Fibroblast of lung (primary cell): ENCODE results near the gene ECI1. TPM values are rescaled to one million over a fixed set of nuclear protein-coding genes. Genes with fewer than 3 reads are reported as not detected.

Experiments
- DNase-seq, 2 donors: peaks; one replicate each; pipeline versions ENCODE4 v3.0.0 to v3.0.0-alpha.2; 2010; ENCODE audit warnings: low read depth in 2 of 2
- H2AFZ ChIP-seq: 2 replicates; pipeline ENCODE4 v1.5.1; 2012; ENCODE audit warnings: low read length, control low read depth, inconsistent platforms
- H3K27ac ChIP-seq: 2 replicates; pipeline ENCODE4 v1.5.1; 2011; ENCODE audit warnings: low read length, control low read depth; ENCODE audit not compliant: insufficient read depth
- H3K27me3 ChIP-seq: 2 replicates; pipeline ENCODE4 v1.5.1; 2011; ENCODE audit warnings: mild to moderate bottlenecking, low read length; ENCODE audit not compliant: control insufficient read depth, insufficient read depth
- H3K36me3 ChIP-seq: 2 replicates; pipeline ENCODE4 v1.5.1; 2011; ENCODE audit warnings: low read length; ENCODE audit not compliant: control insufficient read depth, insufficient read depth
- H3K4me1 ChIP-seq: 2 replicates; pipeline ENCODE4 v1.5.1; 2011; ENCODE audit warnings: low read length; ENCODE audit not compliant: control insufficient read depth, insufficient read depth; ENCODE audit errors: extremely low read depth
- H3K4me2 ChIP-seq: 2 replicates; pipeline ENCODE4 v1.5.1; 2011; ENCODE audit warnings: low read length, control low read depth; ENCODE audit not compliant: insufficient read depth; ENCODE audit errors: extremely low read depth
- H3K4me3 ChIP-seq, 4 experiments: fragments of 200-600 bp in 1 of 4; sonication (generic) in 1 of 4; replicated peaks in 1 of 4; 2 replicates each; pipeline ENCODE4 v1.5.1; 2011 to 2016; ENCODE audit warnings: low read length in 4 of 4, low read depth in 3 of 4, mild to moderate bottlenecking in 3 of 4, control low read depth in 2 of 4, inconsistent platforms in 1 of 4, mixed read lengths in 1 of 4; ENCODE audit not compliant: insufficient read depth in 1 of 4; ENCODE audit errors: control extremely low read depth in 1 of 4
- H3K79me2 ChIP-seq: 2 replicates; pipeline ENCODE4 v1.5.1; 2012; ENCODE audit warnings: mild to moderate bottlenecking, low read length, inconsistent platforms; ENCODE audit not compliant: control insufficient read depth, insufficient read depth
- H3K9ac ChIP-seq: 2 replicates; pipeline ENCODE4 v1.5.1; 2011; ENCODE audit warnings: mild to moderate bottlenecking, low read length, control low read depth; ENCODE audit not compliant: insufficient read depth
- H3K9me3 ChIP-seq: 2 replicates; pipeline ENCODE4 v1.5.1; 2012; ENCODE audit warnings: low read depth, low read length; ENCODE audit not compliant: control insufficient read depth, insufficient read depth
- H4K20me1 ChIP-seq: 2 replicates; pipeline ENCODE4 v1.5.1; 2011; ENCODE audit warnings: low read length; ENCODE audit not compliant: control insufficient read depth, insufficient read depth; ENCODE audit errors: extremely low read depth
- CTCF ChIP-seq, 2 donors: IDR thresholded peaks in 1 of 2; conservative IDR thresholded peaks in 1 of 2; 1 replicate in 1 of 2; 2 replicates in 1 of 2; pipeline ENCODE4 v1.5.1; 2011 to 2012; ENCODE audit warnings: low read length in 2 of 2, control low read depth in 1 of 2, inconsistent platforms in 1 of 2, low read depth in 1 of 2, mild to moderate bottlenecking in 1 of 2
- EZH2 ChIP-seq: IDR thresholded peaks from 2 replicates; pipeline ENCODE4 v1.5.1; 2012; ENCODE audit warnings: low read length, control low read depth, mild to moderate bottlenecking; ENCODE audit errors: missing control alignments
- polyA plus RNA-seq, 2 donors: library from polyadenylated mRNA; depleted of rRNA in 1 of 2; stranded (reverse) in 1 of 2; unstranded in 1 of 2; fragments of >200 nt; gene quantifications; 2 replicates each; pipeline ENCODE4 v1.2.1, GENCODE V29; 2011 to 2012; ENCODE audit warnings: missing spikeins in 1 of 2
- total RNA-seq: library from RNA; depleted of rRNA; stranded (reverse); fragments of >200 nt; gene quantifications from 2 replicates; pipeline ENCODE4 v1.2.1, GENCODE V29; 2014

ECI1 gene
- total and polyA plus RNA-seq, 2 donors (not counting 1 experiment from before 2014, with no cell fraction given), result 18.8 to 35.8 TPM

GRCh38 chr16:2273931-2274330, 22.5 kb upstream of the ECI1 start:
- Histone ChIP-seq H4K20me1 (no peaks in the 10 kb centered on the region), H3K4me3 (no peak overlapping the region), H3K4me1 (peaks cover 7% of the 10 kb centered on the region), H3K79me2 (peaks cover 16% of the 10 kb centered on the region), H3K4me2 (no peak overlapping the region), H3K27ac (no peak overlapping the region), H3K27me3 (no peaks in the 10 kb centered on the region), H3K36me3 (no peaks in the 10 kb centered on the region), H3K9me3 (no peaks in the 10 kb centered on the region), H2AFZ (no peak overlapping the region), H3K9ac (no peak overlapping the region)
- DNase-seq, result no peak
- TF ChIP-seq CTCF (conservative IDR thresholded peaks at IDR 0.05 in 1 of 2, IDR thresholded peaks at IDR 0.05 in 1 of 2; ENCODE audit: low read depth in 1 of 2, low read length in 2 of 2) (no peak), EZH2 (no peak)

DNA sequence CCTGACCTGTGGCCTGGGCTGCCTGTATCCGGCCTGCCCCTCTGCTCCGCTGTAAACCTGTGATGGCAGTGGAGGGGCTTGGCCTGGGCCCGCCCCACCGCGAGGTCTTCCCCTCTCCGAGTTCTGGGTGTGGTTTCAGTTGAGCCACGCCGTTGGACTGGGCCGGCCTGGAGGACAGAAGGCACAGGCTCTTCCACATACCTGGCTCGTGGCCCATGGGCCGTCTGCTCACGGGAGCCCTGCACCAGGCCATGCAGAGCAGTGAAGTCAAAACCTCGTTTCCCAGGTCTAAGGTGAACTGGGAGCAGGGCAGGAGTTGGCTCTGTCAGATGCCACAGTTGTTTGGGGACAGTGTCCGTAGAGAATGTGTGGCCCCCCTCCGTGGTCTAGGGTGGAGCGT, 22.1 kb upstream of the ECI1 start:
- H3K27me3 ChIP-seq, result no peaks in the 10 kb centered on the region
- H3K36me3 ChIP-seq, result no peaks in the 10 kb centered on the region
- H4K20me1 ChIP-seq, result no peaks in the 10 kb centered on the region
- H2AFZ ChIP-seq, result no peak overlapping the region
- no peaks in the 10 kb centered on the region for H3K9me3 ChIP-seq
- H3K9ac ChIP-seq, result no peak overlapping the region
- TF ChIP-seq CTCF (conservative IDR thresholded peaks at IDR 0.05 in 1 of 2, IDR thresholded peaks at IDR 0.05 in 1 of 2; ENCODE audit: low read depth in 1 of 2, low read length in 2 of 2) (no peak), EZH2 (no peak)
- peaks cover 7% of the 10 kb centered on the region for H3K4me1 ChIP-seq
- no peak overlapping the region for H3K4me2 ChIP-seq
- H3K79me2 ChIP-seq, result peaks cover 16% of the 10 kb centered on the region
- no peak overlapping the region for H3K4me3 ChIP-seq
- no peak for DNase-seq
- H3K27ac ChIP-seq, result no peak overlapping the region

GRCh38 chr16:2271848-2272461, 20.6 kb upstream of the ECI1 start:
- Histone ChIP-seq H3K4me2 (no peak overlapping the region), H3K79me2 (peaks cover 25% of the 10 kb centered on the region), H3K4me3 (no peak overlapping the region), H3K36me3 (no peaks in the 10 kb centered on the region), H2AFZ (no peak overlapping the region), H4K20me1 (no peaks in the 10 kb centered on the region), H3K27me3 (no peaks in the 10 kb centered on the region), H3K9ac (no peak overlapping the region), H3K4me1 (peaks cover 7% of the 10 kb centered on the region), H3K27ac (no peak overlapping the region), H3K9me3 (no peaks in the 10 kb centered on the region)
- TF ChIP-seq EZH2 (no peak), CTCF (conservative IDR thresholded peaks at IDR 0.05 in 1 of 2, IDR thresholded peaks at IDR 0.05 in 1 of 2; ENCODE audit: low read depth in 1 of 2, low read length in 2 of 2) (no peak)
- DNase-seq, result no peak
